ENCODE data around the gene PTPRCAP. TPM values are rescaled to one million over a fixed set of nuclear protein-coding genes. Genes with fewer than 3 reads are reported as not detected.

Gene PTPRCAP
- total and polyA plus RNA-seq, 2 experiments from 2014 or later = 3.3 to 3.5 TPM

Small RNAs within 50 kb of the gene (small RNA-seq; reads per million reads assigned to genes)
- gene RNU6-1238P (ENCODE audit: low replicate concordance) = not detected

Other genes with a start within 250 kb of the PTPRCAP start
- gene GRK2, start 171.2 kb downstream of the PTPRCAP start, total RNA-seq (2014; rRNA removed; shearing (Covaris generic)) = 62.2 and 72.5 TPM in 2 replicates
- 19.5 and 21.7 TPM in 2 replicates for gene GRK2, start 171.2 kb downstream of the PTPRCAP start, polyA plus RNA-seq (2016; fragmentation: Nextera tagmentation; extraction: Ambion mirVana)
- gene ANKRD13D, start 148.4 kb downstream of the PTPRCAP start, total RNA-seq (2014; rRNA removed; shearing (Covaris generic)) = 15.7 and 30.8 TPM in 2 replicates
- gene ANKRD13D, start 148.4 kb downstream of the PTPRCAP start, polyA plus RNA-seq (2016; fragmentation: Nextera tagmentation; extraction: Ambion mirVana) = 19.5 and 20.3 TPM in 2 replicates
- gene SSH3, start 134.2 kb downstream of the PTPRCAP start, total RNA-seq (2014; rRNA removed; shearing (Covaris generic)) = 40.0 and 45.8 TPM in 2 replicates
- gene SSH3, start 134.2 kb downstream of the PTPRCAP start, polyA plus RNA-seq (2016; fragmentation: Nextera tagmentation; extraction: Ambion mirVana) = 17.8 and 25.1 TPM in 2 replicates
- 15.9 and 23.0 TPM in 2 replicates for gene POLD4, start 84.1 kb downstream of the PTPRCAP start, total RNA-seq (2014; rRNA removed; shearing (Covaris generic))
- 16.2 and 18.8 TPM in 2 replicates for gene POLD4, start 84.1 kb downstream of the PTPRCAP start, polyA plus RNA-seq (2016; fragmentation: Nextera tagmentation; extraction: Ambion mirVana)
- 0.19 TPM in 1 of 2 replicates, not detected in the other for gene CLCF1, start 64.1 kb downstream of the PTPRCAP start, total RNA-seq (2014; rRNA removed; shearing (Covaris generic))
- gene CLCF1, start 64.1 kb downstream of the PTPRCAP start, polyA plus RNA-seq (2016; fragmentation: Nextera tagmentation; extraction: Ambion mirVana) = 0.17 and 0.32 TPM in 2 replicates
- 13.9 and 16.5 TPM in 2 replicates for gene RAD9A, start 45.7 kb downstream of the PTPRCAP start, total RNA-seq (2014; rRNA removed; shearing (Covaris generic))
- gene RAD9A, start 45.7 kb downstream of the PTPRCAP start, polyA plus RNA-seq (2016; fragmentation: Nextera tagmentation; extraction: Ambion mirVana) = 17.0 and 18.9 TPM in 2 replicates
- gene PPP1CA, start 35.8 kb downstream of the PTPRCAP start, total RNA-seq (2014; rRNA removed; shearing (Covaris generic)) = 227 and 237 TPM in 2 replicates
- gene PPP1CA, start 35.8 kb downstream of the PTPRCAP start, polyA plus RNA-seq (2016; fragmentation: Nextera tagmentation; extraction: Ambion mirVana) = 217 TPM in 2 replicates
- gene TBC1D10C, start 33.6 kb downstream of the PTPRCAP start, total RNA-seq (2014; rRNA removed; shearing (Covaris generic)) = 0.31 and 0.35 TPM in 2 replicates
- 0.17 and 0.31 TPM in 2 replicates for gene TBC1D10C, start 33.6 kb downstream of the PTPRCAP start, polyA plus RNA-seq (2016; fragmentation: Nextera tagmentation; extraction: Ambion mirVana)
- 0.27 and 0.76 TPM in 2 replicates for gene CARNS1, start 22.0 kb downstream of the PTPRCAP start, total RNA-seq (2014; rRNA removed; shearing (Covaris generic))
- 0.52 and 0.63 TPM in 2 replicates for gene CARNS1, start 22.0 kb downstream of the PTPRCAP start, polyA plus RNA-seq (2016; fragmentation: Nextera tagmentation; extraction: Ambion mirVana)
- gene RPS6KB2, start 9.2 kb downstream of the PTPRCAP start, total RNA-seq (2014; rRNA removed; shearing (Covaris generic)) = 41.3 and 48.2 TPM in 2 replicates
- 27.7 and 29.5 TPM in 2 replicates for gene RPS6KB2, start 9.2 kb downstream of the PTPRCAP start, polyA plus RNA-seq (2016; fragmentation: Nextera tagmentation; extraction: Ambion mirVana)
- gene CORO1B, start 5.8 kb upstream of the PTPRCAP start, total RNA-seq (2014; rRNA removed; shearing (Covaris generic)) = 77.5 and 91.1 TPM in 2 replicates
- gene CORO1B, start 5.8 kb upstream of the PTPRCAP start, polyA plus RNA-seq (2016; fragmentation: Nextera tagmentation; extraction: Ambion mirVana) = 61.5 and 69.5 TPM in 2 replicates
- not detected in 2 replicates for gene GPR152, start 15.0 kb upstream of the PTPRCAP start, total RNA-seq (2014; rRNA removed; shearing (Covaris generic))
- gene GPR152, start 15.0 kb upstream of the PTPRCAP start, polyA plus RNA-seq (2016; fragmentation: Nextera tagmentation; extraction: Ambion mirVana) = not detected in 2 replicates
- 0.28 TPM in 1 of 2 replicates, not detected in the other for gene CABP4, start 17.7 kb upstream of the PTPRCAP start, total RNA-seq (2014; rRNA removed; shearing (Covaris generic))
- gene CABP4, start 17.7 kb upstream of the PTPRCAP start, polyA plus RNA-seq (2016; fragmentation: Nextera tagmentation; extraction: Ambion mirVana) = not detected in 2 replicates
- 61.4 and 101 TPM in 2 replicates for gene TMEM134, start 31.6 kb upstream of the PTPRCAP start, total RNA-seq (2014; rRNA removed; shearing (Covaris generic))
- gene TMEM134, start 31.6 kb upstream of the PTPRCAP start, polyA plus RNA-seq (2016; fragmentation: Nextera tagmentation; extraction: Ambion mirVana) = 64.7 and 69.2 TPM in 2 replicates
- gene AIP, start 45.3 kb upstream of the PTPRCAP start, total RNA-seq (2014; rRNA removed; shearing (Covaris generic)) = 22.1 and 29.1 TPM in 2 replicates
- gene AIP, start 45.3 kb upstream of the PTPRCAP start, polyA plus RNA-seq (2016; fragmentation: Nextera tagmentation; extraction: Ambion mirVana) = 32.1 and 33.3 TPM in 2 replicates
- 46.8 and 57.1 TPM in 2 replicates for gene PITPNM1, start 67.7 kb upstream of the PTPRCAP start, total RNA-seq (2014; rRNA removed; shearing (Covaris generic))
- 8.7 and 9.1 TPM in 2 replicates for gene PITPNM1, start 67.7 kb upstream of the PTPRCAP start, polyA plus RNA-seq (2016; fragmentation: Nextera tagmentation; extraction: Ambion mirVana)
- 39.8 and 48.6 TPM in 2 replicates for gene CDK2AP2, start 70.5 kb upstream of the PTPRCAP start, total RNA-seq (2014; rRNA removed; shearing (Covaris generic))
- gene CDK2AP2, start 70.5 kb upstream of the PTPRCAP start, polyA plus RNA-seq (2016; fragmentation: Nextera tagmentation; extraction: Ambion mirVana) = 120 and 128 TPM in 2 replicates
- gene CABP2, start 85.8 kb upstream of the PTPRCAP start, total RNA-seq (2014; rRNA removed; shearing (Covaris generic)) = not detected in 2 replicates
- gene CABP2, start 85.8 kb upstream of the PTPRCAP start, polyA plus RNA-seq (2016; fragmentation: Nextera tagmentation; extraction: Ambion mirVana) = not detected in 2 replicates
- 1,021 and 1,776 TPM in 2 replicates for gene GSTP1, start 146.1 kb upstream of the PTPRCAP start, total RNA-seq (2014; rRNA removed; shearing (Covaris generic))
- 1,881 and 1,914 TPM in 2 replicates for gene GSTP1, start 146.1 kb upstream of the PTPRCAP start, polyA plus RNA-seq (2016; fragmentation: Nextera tagmentation; extraction: Ambion mirVana)
- 202 and 241 TPM in 2 replicates for gene NDUFV1, start 169.3 kb upstream of the PTPRCAP start, total RNA-seq (2014; rRNA removed; shearing (Covaris generic))
- 98.6 and 104 TPM in 2 replicates for gene NDUFV1, start 169.3 kb upstream of the PTPRCAP start, polyA plus RNA-seq (2016; fragmentation: Nextera tagmentation; extraction: Ambion mirVana)
- gene NUDT8, start 192.3 kb upstream of the PTPRCAP start, total RNA-seq (2014; rRNA removed; shearing (Covaris generic)) = 5.0 and 6.6 TPM in 2 replicates
- 15.1 and 16.4 TPM in 2 replicates for gene NUDT8, start 192.3 kb upstream of the PTPRCAP start, polyA plus RNA-seq (2016; fragmentation: Nextera tagmentation; extraction: Ambion mirVana)
- gene TBX10, start 202.1 kb upstream of the PTPRCAP start, total RNA-seq (2014; rRNA removed; shearing (Covaris generic)) = 0.10 TPM in 1 of 2 replicates, not detected in the other
- not detected in 2 replicates for gene TBX10, start 202.1 kb upstream of the PTPRCAP start, polyA plus RNA-seq (2016; fragmentation: Nextera tagmentation; extraction: Ambion mirVana)
- 0.31 and 0.87 TPM in 2 replicates for gene ACY3, start 213.0 kb upstream of the PTPRCAP start, total RNA-seq (2014; rRNA removed; shearing (Covaris generic))
- not detected in 2 replicates for gene ACY3, start 213.0 kb upstream of the PTPRCAP start, polyA plus RNA-seq (2016; fragmentation: Nextera tagmentation; extraction: Ambion mirVana)
- gene ALDH3B2, start 236.9 kb upstream of the PTPRCAP start, total RNA-seq (2014; rRNA removed; shearing (Covaris generic)) = not detected in 2 replicates
- not detected in 2 replicates for gene ALDH3B2, start 236.9 kb upstream of the PTPRCAP start, polyA plus RNA-seq (2016; fragmentation: Nextera tagmentation; extraction: Ambion mirVana)